WTC11 (cell line): Measurements from ENCODE around the gene PMS1. TPM values are rescaled to one million over a fixed set of nuclear protein-coding genes. Genes with fewer than 3 reads are reported as not detected.

Source experiments
- ATAC-seq: fragments of 200-7000 bp; cut with Tn5 transposase; 2 replicates; pipeline ENCODE4 v1.10.0; 2021; ENCODE audit warnings: mild to moderate bottlenecking, moderate library complexity
- CTCF ChIA-PET: fragments of 300-600 bp; sonication (Branson Sonifier 250); formaldehyde crosslinking; loops from one replicate; lab custom pipeline; 2021; ENCODE audit warnings: antibody characterized with exemption; lab: Charles Lee
- POLR2A ChIA-PET: fragments of 350-600 bp; sonication (Branson Sonifier 250); formaldehyde crosslinking; loops from one replicate; lab custom pipeline; 2021; ENCODE audit warnings: antibody characterized with exemption; lab: Charles Lee
- DNase-seq: peaks from one replicate; pipeline ENCODE4 v3.0.0; 2021; ENCODE audit warnings: low spot score
- H3K27ac Mint-ChIP-seq: 2 replicates; pipeline ENCODE4 v1.8.0; 2021; ENCODE audit warnings: mixed read lengths
- H3K27me3 Mint-ChIP-seq: 2 replicates; pipeline ENCODE4 v1.8.0; 2021; ENCODE audit warnings: low read depth, mild to moderate bottlenecking, moderate library complexity, mixed read lengths
- H3K36me3 Mint-ChIP-seq: 2 replicates; pipeline ENCODE4 v1.8.0; 2021; ENCODE audit warnings: mixed read lengths
- H3K4me1 Mint-ChIP-seq: 2 replicates; pipeline ENCODE4 v1.8.0; 2022; ENCODE audit warnings: mixed read lengths
- H3K4me3 Mint-ChIP-seq: 2 replicates; pipeline ENCODE4 v1.8.0; 2021; ENCODE audit warnings: mild to moderate bottlenecking, moderate library complexity, mixed read lengths
- H3K9me3 Mint-ChIP-seq: 2 replicates; pipeline ENCODE4 v1.8.0; 2021; ENCODE audit warnings: mixed read lengths
- ATF1 ChIP-seq: sonication (generic); formaldehyde crosslinking; IDR thresholded peaks from 2 replicates; pipeline ENCODE4 v1.8.1; 2023; ENCODE audit warnings: mild to moderate bottlenecking, moderate library complexity, missing genetic modification reagents
- ESRRA ChIP-seq: sonication (generic); formaldehyde crosslinking; IDR thresholded peaks from 2 replicates; pipeline ENCODE4 v1.8.1; 2022; ENCODE audit warnings: mild to moderate bottlenecking, missing genetic modification reagents, borderline replicate concordance
- JUN ChIP-seq: sonication (generic); formaldehyde crosslinking; IDR thresholded peaks from 2 replicates; pipeline ENCODE4 v1.8.0; 2023; ENCODE audit warnings: mild to moderate bottlenecking, missing genetic modification reagents
- NFATC4 ChIP-seq: fragments of 250-450 bp; sonication (Bioruptor Pico); IDR thresholded peaks from 2 replicates; pipeline ENCODE4 v1.9.0; 2021; ENCODE audit warnings: mild to moderate bottlenecking
- NFE2L1 ChIP-seq: sonication (generic); formaldehyde crosslinking; IDR thresholded peaks from 2 replicates; pipeline ENCODE4 v1.8.1; 2023; ENCODE audit warnings: missing genetic modification reagents
- NFYB ChIP-seq: sonication (generic); formaldehyde crosslinking; conservative IDR thresholded peaks from 2 replicates; pipeline ENCODE4 v1.8.0; 2022; ENCODE audit warnings: low read depth, missing genetic modification reagents
- NR1H2 ChIP-seq: sonication (generic); formaldehyde crosslinking; IDR thresholded peaks from 2 replicates; pipeline ENCODE4 v1.9.0; 2021; ENCODE audit warnings: mild to moderate bottlenecking, moderate library complexity, missing genetic modification reagents
- SMAD3 ChIP-seq: sonication (generic); formaldehyde crosslinking; IDR thresholded peaks from 2 replicates; pipeline ENCODE4 v1.8.0; 2022; ENCODE audit warnings: missing genetic modification reagents, mild to moderate bottlenecking, borderline replicate concordance
- SOX15 ChIP-seq: fragments of 250-450 bp; sonication (Bioruptor Pico); IDR thresholded peaks from 2 replicates; pipeline ENCODE4 v1.9.0; 2021; ENCODE audit warnings: mild to moderate bottlenecking
- ZBTB21 ChIP-seq: sonication (generic); formaldehyde crosslinking; IDR thresholded peaks from 2 replicates; pipeline ENCODE4 v1.8.1; 2023; ENCODE audit warnings: mild to moderate bottlenecking, missing genetic modification reagents, borderline replicate concordance
- ZNF423 ChIP-seq: fragments of 250-450 bp; sonication (Bioruptor Pico); IDR thresholded peaks from 2 replicates; pipeline ENCODE4 v2.1.2; 2022; ENCODE audit warnings: mild to moderate bottlenecking, moderate library complexity
- total RNA-seq: library from RNA; stranded (reverse); gene quantifications from 3 replicates; pipeline ENCODE4 v1.2.3, GENCODE V29; 2021
- TF ChIP-seq, protein P1 (sequence below): sonication (generic); formaldehyde crosslinking; IDR thresholded peaks from 2 replicates; pipeline ENCODE4 v1.8.1; 2022; ENCODE audit warnings: low read depth, mild to moderate bottlenecking, moderate library complexity, missing genetic modification reagents, borderline replicate concordance
- TF ChIP-seq, protein P2 (sequence below): sonication (generic); formaldehyde crosslinking; IDR thresholded peaks from 2 replicates; pipeline ENCODE4 v1.8.1; 2022; ENCODE audit warnings: low read depth, missing genetic modification reagents, borderline replicate concordance
- TF ChIP-seq, protein P3 (sequence below): sonication (generic); formaldehyde crosslinking; IDR thresholded peaks from 2 replicates; pipeline ENCODE4 v1.8.0; 2023; ENCODE audit warnings: missing genetic modification reagents
- TF ChIP-seq, protein P4 (sequence below): sonication (generic); formaldehyde crosslinking; conservative IDR thresholded peaks from 2 replicates; pipeline ENCODE4 v1.8.1; 2022; ENCODE audit warnings: mild to moderate bottlenecking, missing genetic modification reagents
- TF ChIP-seq, protein P5 (sequence below): sonication (generic); formaldehyde crosslinking; IDR thresholded peaks from 2 replicates; pipeline ENCODE4 v1.8.1; 2022; ENCODE audit warnings: mild to moderate bottlenecking, missing genetic modification reagents, moderate library complexity, borderline replicate concordance
- TF ChIP-seq, protein P6 (sequence below): fragments of 200-600 bp; IDR thresholded peaks from 2 replicates; pipeline ENCODE4 v1.8.0; 2022; ENCODE audit warnings: antibody characterized with exemption
- TF ChIP-seq, protein P7 (sequence below): fragments of 250-450 bp; sonication (Bioruptor Pico); IDR thresholded peaks from 2 replicates; pipeline ENCODE4 v1.9.0; 2021; ENCODE audit warnings: mild to moderate bottlenecking, borderline replicate concordance
- TF ChIP-seq, protein P8 (sequence below): fragments of 250-450 bp; sonication (Bioruptor Pico); IDR thresholded peaks from 2 replicates; pipeline ENCODE4 v1.9.0; 2021; ENCODE audit warnings: mild to moderate bottlenecking
- TF ChIP-seq, protein P9 (sequence below): fragments of 250-450 bp; sonication (Bioruptor Pico); IDR thresholded peaks from 2 replicates; pipeline ENCODE4 v1.9.0; 2021; ENCODE audit warnings: moderate library complexity, mild to moderate bottlenecking, inconsistent platforms, borderline replicate concordance

PMS1 gene
- total RNA-seq, 1 experiment from 2014 or later, result 49.8 TPM

DNA sequence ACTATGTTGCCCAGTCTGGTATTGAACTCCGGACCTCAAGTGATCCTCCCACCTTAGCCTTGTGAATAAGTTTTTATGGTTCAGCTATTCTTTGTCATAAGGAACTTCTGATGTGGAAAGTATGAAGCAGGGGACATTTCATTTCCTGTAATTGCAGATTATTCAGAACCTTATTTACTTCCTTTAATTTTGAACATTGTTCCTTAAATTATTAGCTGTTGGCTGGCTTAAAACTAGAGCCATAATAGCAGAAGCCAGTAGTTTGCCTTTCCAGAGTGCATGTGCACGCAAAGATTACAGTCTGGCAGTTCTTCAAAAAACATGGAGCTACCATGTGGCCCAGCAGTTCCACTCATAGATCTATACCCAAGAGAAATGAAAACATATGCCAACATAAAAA, 53.1 kb downstream of the PMS1 start (continued):
- TF ChIP-seq, protein P1, sequence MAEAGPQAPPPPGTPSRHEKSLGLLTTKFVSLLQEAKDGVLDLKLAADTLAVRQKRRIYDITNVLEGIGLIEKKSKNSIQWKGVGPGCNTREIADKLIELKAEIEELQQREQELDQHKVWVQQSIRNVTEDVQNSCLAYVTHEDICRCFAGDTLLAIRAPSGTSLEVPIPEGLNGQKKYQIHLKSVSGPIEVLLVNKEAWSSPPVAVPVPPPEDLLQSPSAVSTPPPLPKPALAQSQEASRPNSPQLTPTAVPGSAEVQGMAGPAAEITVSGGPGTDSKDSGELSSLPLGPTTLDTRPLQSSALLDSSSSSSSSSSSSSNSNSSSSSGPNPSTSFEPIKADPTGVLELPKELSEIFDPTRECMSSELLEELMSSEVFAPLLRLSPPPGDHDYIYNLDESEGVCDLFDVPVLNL (CRISPR knock-in tag), result no peak
- TF ChIP-seq, protein P2, sequence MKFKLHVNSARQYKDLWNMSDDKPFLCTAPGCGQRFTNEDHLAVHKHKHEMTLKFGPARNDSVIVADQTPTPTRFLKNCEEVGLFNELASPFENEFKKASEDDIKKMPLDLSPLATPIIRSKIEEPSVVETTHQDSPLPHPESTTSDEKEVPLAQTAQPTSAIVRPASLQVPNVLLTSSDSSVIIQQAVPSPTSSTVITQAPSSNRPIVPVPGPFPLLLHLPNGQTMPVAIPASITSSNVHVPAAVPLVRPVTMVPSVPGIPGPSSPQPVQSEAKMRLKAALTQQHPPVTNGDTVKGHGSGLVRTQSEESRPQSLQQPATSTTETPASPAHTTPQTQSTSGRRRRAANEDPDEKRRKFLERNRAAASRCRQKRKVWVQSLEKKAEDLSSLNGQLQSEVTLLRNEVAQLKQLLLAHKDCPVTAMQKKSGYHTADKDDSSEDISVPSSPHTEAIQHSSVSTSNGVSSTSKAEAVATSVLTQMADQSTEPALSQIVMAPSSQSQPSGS (CRISPR knock-in tag), result no peak
- TF ChIP-seq, protein P3, sequence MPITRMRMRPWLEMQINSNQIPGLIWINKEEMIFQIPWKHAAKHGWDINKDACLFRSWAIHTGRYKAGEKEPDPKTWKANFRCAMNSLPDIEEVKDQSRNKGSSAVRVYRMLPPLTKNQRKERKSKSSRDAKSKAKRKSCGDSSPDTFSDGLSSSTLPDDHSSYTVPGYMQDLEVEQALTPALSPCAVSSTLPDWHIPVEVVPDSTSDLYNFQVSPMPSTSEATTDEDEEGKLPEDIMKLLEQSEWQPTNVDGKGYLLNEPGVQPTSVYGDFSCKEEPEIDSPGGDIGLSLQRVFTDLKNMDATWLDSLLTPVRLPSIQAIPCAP (CRISPR knock-in tag), result no peak

DNA sequence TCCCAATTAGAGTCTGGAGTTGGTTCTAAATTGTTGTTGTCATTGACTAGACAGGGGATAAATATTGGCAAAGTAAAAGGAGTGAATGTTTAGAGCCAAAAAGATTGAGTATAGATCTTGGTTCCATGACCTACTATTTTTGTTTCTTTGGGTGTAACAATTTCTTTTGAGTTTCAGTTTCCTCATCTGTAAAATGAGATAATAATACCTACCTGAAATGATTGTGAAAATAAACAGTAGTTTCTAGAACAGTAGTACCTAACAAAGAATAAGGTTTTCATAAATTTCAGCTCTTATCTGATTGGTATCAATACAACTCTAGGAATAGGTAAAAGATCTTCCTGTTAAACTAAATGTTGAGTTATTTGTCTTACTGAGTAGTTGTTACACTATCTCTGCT, 56.8 kb downstream of the PMS1 start:
- 0 out of 2 replicates have a peak overlapping the region, but pooled peaks have one; percentile 67 for H3K27ac Mint-ChIP-seq
- CTCF ChIA-PET, result no interaction called here
- DNase-seq (no peak), ATAC-seq (no peak)
- peaks cover 18% of the 10 kb centered on the region for H3K4me1 Mint-ChIP-seq
- TF ChIP-seq, protein P1 (CRISPR knock-in tag), result no peak
- TF ChIP-seq NFE2L1 (no peak), ESRRA (CRISPR knock-in tag) (no peak), ZNF423 (CRISPR knock-in tag) (no peak)
- TF ChIP-seq, protein P4, sequence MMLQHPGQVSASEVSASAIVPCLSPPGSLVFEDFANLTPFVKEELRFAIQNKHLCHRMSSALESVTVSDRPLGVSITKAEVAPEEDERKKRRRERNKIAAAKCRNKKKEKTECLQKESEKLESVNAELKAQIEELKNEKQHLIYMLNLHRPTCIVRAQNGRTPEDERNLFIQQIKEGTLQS (CRISPR knock-in tag), result no peak
- TF ChIP-seq, protein P5, sequence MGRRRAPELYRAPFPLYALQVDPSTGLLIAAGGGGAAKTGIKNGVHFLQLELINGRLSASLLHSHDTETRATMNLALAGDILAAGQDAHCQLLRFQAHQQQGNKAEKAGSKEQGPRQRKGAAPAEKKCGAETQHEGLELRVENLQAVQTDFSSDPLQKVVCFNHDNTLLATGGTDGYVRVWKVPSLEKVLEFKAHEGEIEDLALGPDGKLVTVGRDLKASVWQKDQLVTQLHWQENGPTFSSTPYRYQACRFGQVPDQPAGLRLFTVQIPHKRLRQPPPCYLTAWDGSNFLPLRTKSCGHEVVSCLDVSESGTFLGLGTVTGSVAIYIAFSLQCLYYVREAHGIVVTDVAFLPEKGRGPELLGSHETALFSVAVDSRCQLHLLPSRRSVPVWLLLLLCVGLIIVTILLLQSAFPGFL (CRISPR knock-in tag), result no peak
- H3K4me3 Mint-ChIP-seq, result no peak overlapping the region
- peaks cover 13% of the 10 kb centered on the region for H3K36me3 Mint-ChIP-seq
- H3K27me3 Mint-ChIP-seq, result no peaks in the 10 kb centered on the region
- POLR2A ChIA-PET, result no interaction called here
- no peaks in the 10 kb centered on the region for H3K9me3 Mint-ChIP-seq

DNA sequence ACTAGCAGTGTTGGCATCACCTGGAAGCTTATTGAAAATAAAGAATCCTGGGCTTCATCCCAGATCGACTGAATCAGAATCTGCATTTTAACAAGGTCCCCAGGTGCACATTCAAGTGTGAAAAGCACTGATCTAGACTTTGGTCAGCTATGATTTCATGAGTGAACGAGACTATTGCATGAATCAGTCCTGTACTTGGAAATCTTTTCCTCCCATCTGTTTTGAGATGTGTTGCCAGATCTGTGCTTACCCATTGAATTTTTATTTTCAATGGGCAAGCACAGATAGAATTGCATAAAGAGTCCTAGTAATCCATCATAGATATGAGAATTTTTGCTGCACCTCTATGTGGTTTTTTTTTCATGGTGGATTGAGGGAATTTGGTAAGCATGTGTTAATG, 64.0 kb downstream of the PMS1 start:
- Mint-ChIP-seq H3K9me3 (no peaks in the 10 kb centered on the region), H3K36me3 (peaks cover 24% of the 10 kb centered on the region), H3K27me3 (no peaks in the 10 kb centered on the region), H3K27ac (no peak overlapping the region), H3K4me1 (peaks cover 34% of the 10 kb centered on the region), H3K4me3 (no peak overlapping the region)
- CTCF ChIA-PET, result no interaction called here
- POLR2A ChIA-PET, result no interaction called here
- no peak for TF ChIP-seq ZBTB21
- TF ChIP-seq, protein P6, sequence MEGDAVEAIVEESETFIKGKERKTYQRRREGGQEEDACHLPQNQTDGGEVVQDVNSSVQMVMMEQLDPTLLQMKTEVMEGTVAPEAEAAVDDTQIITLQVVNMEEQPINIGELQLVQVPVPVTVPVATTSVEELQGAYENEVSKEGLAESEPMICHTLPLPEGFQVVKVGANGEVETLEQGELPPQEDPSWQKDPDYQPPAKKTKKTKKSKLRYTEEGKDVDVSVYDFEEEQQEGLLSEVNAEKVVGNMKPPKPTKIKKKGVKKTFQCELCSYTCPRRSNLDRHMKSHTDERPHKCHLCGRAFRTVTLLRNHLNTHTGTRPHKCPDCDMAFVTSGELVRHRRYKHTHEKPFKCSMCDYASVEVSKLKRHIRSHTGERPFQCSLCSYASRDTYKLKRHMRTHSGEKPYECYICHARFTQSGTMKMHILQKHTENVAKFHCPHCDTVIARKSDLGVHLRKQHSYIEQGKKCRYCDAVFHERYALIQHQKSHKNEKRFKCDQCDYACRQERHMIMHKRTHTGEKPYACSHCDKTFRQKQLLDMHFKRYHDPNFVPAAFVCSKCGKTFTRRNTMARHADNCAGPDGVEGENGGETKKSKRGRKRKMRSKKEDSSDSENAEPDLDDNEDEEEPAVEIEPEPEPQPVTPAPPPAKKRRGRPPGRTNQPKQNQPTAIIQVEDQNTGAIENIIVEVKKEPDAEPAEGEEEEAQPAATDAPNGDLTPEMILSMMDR, result no peak
- no peak for TF ChIP-seq SOX15
- TF ChIP-seq NFATC4 (CRISPR knock-in tag), result no peak
- TF ChIP-seq, protein P7, sequence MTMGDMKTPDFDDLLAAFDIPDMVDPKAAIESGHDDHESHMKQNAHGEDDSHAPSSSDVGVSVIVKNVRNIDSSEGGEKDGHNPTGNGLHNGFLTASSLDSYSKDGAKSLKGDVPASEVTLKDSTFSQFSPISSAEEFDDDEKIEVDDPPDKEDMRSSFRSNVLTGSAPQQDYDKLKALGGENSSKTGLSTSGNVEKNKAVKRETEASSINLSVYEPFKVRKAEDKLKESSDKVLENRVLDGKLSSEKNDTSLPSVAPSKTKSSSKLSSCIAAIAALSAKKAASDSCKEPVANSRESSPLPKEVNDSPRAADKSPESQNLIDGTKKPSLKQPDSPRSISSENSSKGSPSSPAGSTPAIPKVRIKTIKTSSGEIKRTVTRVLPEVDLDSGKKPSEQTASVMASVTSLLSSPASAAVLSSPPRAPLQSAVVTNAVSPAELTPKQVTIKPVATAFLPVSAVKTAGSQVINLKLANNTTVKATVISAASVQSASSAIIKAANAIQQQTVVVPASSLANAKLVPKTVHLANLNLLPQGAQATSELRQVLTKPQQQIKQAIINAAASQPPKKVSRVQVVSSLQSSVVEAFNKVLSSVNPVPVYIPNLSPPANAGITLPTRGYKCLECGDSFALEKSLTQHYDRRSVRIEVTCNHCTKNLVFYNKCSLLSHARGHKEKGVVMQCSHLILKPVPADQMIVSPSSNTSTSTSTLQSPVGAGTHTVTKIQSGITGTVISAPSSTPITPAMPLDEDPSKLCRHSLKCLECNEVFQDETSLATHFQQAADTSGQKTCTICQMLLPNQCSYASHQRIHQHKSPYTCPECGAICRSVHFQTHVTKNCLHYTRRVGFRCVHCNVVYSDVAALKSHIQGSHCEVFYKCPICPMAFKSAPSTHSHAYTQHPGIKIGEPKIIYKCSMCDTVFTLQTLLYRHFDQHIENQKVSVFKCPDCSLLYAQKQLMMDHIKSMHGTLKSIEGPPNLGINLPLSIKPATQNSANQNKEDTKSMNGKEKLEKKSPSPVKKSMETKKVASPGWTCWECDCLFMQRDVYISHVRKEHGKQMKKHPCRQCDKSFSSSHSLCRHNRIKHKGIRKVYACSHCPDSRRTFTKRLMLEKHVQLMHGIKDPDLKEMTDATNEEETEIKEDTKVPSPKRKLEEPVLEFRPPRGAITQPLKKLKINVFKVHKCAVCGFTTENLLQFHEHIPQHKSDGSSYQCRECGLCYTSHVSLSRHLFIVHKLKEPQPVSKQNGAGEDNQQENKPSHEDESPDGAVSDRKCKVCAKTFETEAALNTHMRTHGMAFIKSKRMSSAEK (CRISPR knock-in tag), result no peak
- no peak for TF ChIP-seq JUN (CRISPR knock-in tag)
- TF ChIP-seq, protein P8, sequence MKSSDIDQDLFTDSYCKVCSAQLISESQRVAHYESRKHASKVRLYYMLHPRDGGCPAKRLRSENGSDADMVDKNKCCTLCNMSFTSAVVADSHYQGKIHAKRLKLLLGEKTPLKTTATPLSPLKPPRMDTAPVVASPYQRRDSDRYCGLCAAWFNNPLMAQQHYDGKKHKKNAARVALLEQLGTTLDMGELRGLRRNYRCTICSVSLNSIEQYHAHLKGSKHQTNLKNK, result no peak
- no peak for TF ChIP-seq NFYB (CRISPR knock-in tag)
- TF ChIP-seq SMAD3, result no peak
- TF ChIP-seq, protein P9, sequence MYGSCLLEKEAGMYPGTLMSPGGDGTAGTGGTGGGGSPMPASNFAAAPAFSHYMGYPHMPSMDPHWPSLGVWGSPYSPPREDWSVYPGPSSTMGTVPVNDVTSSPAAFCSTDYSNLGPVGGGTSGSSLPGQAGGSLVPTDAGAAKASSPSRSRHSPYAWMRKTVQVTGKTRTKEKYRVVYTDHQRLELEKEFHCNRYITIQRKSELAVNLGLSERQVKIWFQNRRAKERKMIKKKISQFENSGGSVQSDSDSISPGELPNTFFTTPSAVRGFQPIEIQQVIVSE (CRISPR knock-in tag), result no peak
- TF ChIP-seq NR1H2, result no peak
- TF ChIP-seq ATF1, result no peak
- DNase-seq (no peak), ATAC-seq (no peak)
